ENCODE measurements around the gene EXOSC2. TPM values are rescaled to one million over a fixed set of nuclear protein-coding genes. Genes with fewer than 3 reads are reported as not detected.
A peak's percentile ranks its signal among the peaks of the same experiment; 100 is the strongest.

The EXOSC2 gene
- total RNA-seq, 1 experiment from 2014 or later, result 57.7 TPM

GRCh38 chr9:130712564-130713285 is 19.1 kb downstream of the EXOSC2 start:
- TF ChIP-seq CTCF (IDR thresholded peaks at IDR 0.05; ENCODE audit: unreplicated experiment), result no peak
- no TSS peak for BruUV-seq (replicated peaks)
- CTCF ChIA-PET, result interaction anchor here (0.7 to 2.7 kb wide), 4 partner anchors 11 to 1523 kb away, joined by 3 to 11 read pairs (median 4); no protein-coding TSS in a partner anchor
- Mint-ChIP-seq H3K36me3 (ENCODE audit: insufficient read depth, unreplicated experiment) (no peaks in the 10 kb centered on the region), H3K27me3 (ENCODE audit: insufficient read depth, unreplicated experiment) (no peaks in the 10 kb centered on the region), H3K4me3 (ENCODE audit: unreplicated experiment) (peak overlapping the region; percentile 94), H3K27ac (ENCODE audit: low read depth, unreplicated experiment) (peak overlapping the region; percentile 98), H3K9me3 (ENCODE audit: unreplicated experiment) (no peaks in the 10 kb centered on the region), H3K4me1 (ENCODE audit: insufficient read depth, unreplicated experiment) (peaks cover 8% of the 10 kb centered on the region)
- intact Hi-C loops (cut with micrococcal nuclease), result loop anchor here (2.0 kb wide), 1 partner anchor 124 kb away; no protein-coding TSS in a partner anchor
- DNase-seq (ENCODE audit: unreplicated experiment), result peak; percentile 99
- POLR2A ChIA-PET, result interaction anchor here (0.6 to 3.3 kb wide), 14 partner anchors 8 to 1000 kb away, joined by 3 to 34 read pairs (median 4); partner anchors contain the start of gene EXOSC2

- POLR2A ChIA-PET, result interaction anchor here (0.7 to 3.8 kb wide), 17 partner anchors 9 to 1559 kb away, joined by 3 to 34 read pairs (median 4); partner anchors contain the start of gene EXOSC2
- peak overlapping the region; percentile 98 for H3K27ac Mint-ChIP-seq (ENCODE audit: low read depth, unreplicated experiment)
- no TSS peak for BruUV-seq (replicated peaks)
These were observed 19.8 kb downstream of the EXOSC2 start for GRCh38 chr9:130713286-130713960.

GRCh38 chr9:130714586-130715110 is 21.1 kb downstream of the EXOSC2 start:
- DNase-seq (ENCODE audit: unreplicated experiment), result no peak
- no peak for TF ChIP-seq CTCF (IDR thresholded peaks at IDR 0.05; ENCODE audit: unreplicated experiment)
- intact Hi-C loops (cut with micrococcal nuclease), result no loop called here
- Mint-ChIP-seq H3K9me3 (ENCODE audit: unreplicated experiment) (no peaks in the 10 kb centered on the region), H3K4me1 (ENCODE audit: insufficient read depth, unreplicated experiment) (peaks cover 8% of the 10 kb centered on the region), H3K36me3 (ENCODE audit: insufficient read depth, unreplicated experiment) (no peaks in the 10 kb centered on the region), H3K4me3 (ENCODE audit: unreplicated experiment) (peak overlapping the region; percentile 94), H3K27me3 (ENCODE audit: insufficient read depth, unreplicated experiment) (no peaks in the 10 kb centered on the region), H3K27ac (ENCODE audit: low read depth, unreplicated experiment) (peak overlapping the region; percentile 98)
- CTCF ChIA-PET, result interaction anchor here (0.6 to 2.7 kb wide), 6 partner anchors 12 to 332 kb away, joined by 3 to 11 read pairs (median 3); no protein-coding TSS in a partner anchor
- POLR2A ChIA-PET, result interaction anchor here (0.6 to 3.8 kb wide), 17 partner anchors 9 to 269 kb away, joined by 3 to 34 read pairs (median 4); partner anchors contain the start of gene EXOSC2
- no TSS peak for BruUV-seq (replicated peaks)

More at GRCh38 chr9:130713286-130713960, 19.8 kb downstream of the EXOSC2 start:
- no peak for TF ChIP-seq CTCF (IDR thresholded peaks at IDR 0.05; ENCODE audit: unreplicated experiment)
- Mint-ChIP-seq H3K9me3 (ENCODE audit: unreplicated experiment) (no peaks in the 10 kb centered on the region), H3K36me3 (ENCODE audit: insufficient read depth, unreplicated experiment) (no peaks in the 10 kb centered on the region), H3K4me3 (ENCODE audit: unreplicated experiment) (peak overlapping the region; percentile 94), H3K27me3 (ENCODE audit: insufficient read depth, unreplicated experiment) (no peaks in the 10 kb centered on the region), H3K4me1 (ENCODE audit: insufficient read depth, unreplicated experiment) (peaks cover 8% of the 10 kb centered on the region)
- intact Hi-C loops (cut with micrococcal nuclease), result loop anchor here (2.0 kb wide), 1 partner anchor 123 kb away; no protein-coding TSS in a partner anchor
- DNase-seq (ENCODE audit: unreplicated experiment), result no peak
- CTCF ChIA-PET, result interaction anchor here (0.5 to 2.7 kb wide), 4 partner anchors 12 to 1707 kb away, joined by 3 to 11 read pairs (median 3); no protein-coding TSS in a partner anchor

Measured in MCF 10A (cell line).